Mucosa of rectum (tissue), 2 donors: Measurements from ENCODE around the gene DGKI.

Experiments
- H3K27ac ChIP-seq, 2 donors: one replicate each; pipeline ENCODE4 v1.7.0; 2013; ENCODE audit warnings: inconsistent platforms in 2 of 2, low read depth in 2 of 2, low read length in 2 of 2
- H3K27me3 ChIP-seq, 2 donors: one replicate each; pipeline ENCODE4 v1.7.0; 2013; ENCODE audit warnings: low read length in 2 of 2; ENCODE audit not compliant: control insufficient read depth in 2 of 2, insufficient read depth in 2 of 2
- H3K36me3 ChIP-seq, 2 donors: one replicate each; pipeline ENCODE4 v1.7.0; 2013; ENCODE audit warnings: low read length in 2 of 2; ENCODE audit not compliant: control insufficient read depth in 2 of 2, insufficient read depth in 2 of 2
- H3K4me1 ChIP-seq, 2 donors: one replicate each; pipeline ENCODE4 v1.7.0; 2013; ENCODE audit warnings: low read length in 2 of 2, mild to moderate bottlenecking in 1 of 2; ENCODE audit not compliant: control insufficient read depth in 2 of 2, insufficient read depth in 2 of 2
- H3K4me3 ChIP-seq, 2 donors: one replicate each; pipeline ENCODE4 v1.7.0; 2013; ENCODE audit warnings: low read length in 2 of 2
- H3K9ac ChIP-seq, 2 donors: one replicate each; pipeline ENCODE4 v1.7.0; 2013; ENCODE audit warnings: low read length in 2 of 2, low read depth in 1 of 2, mild to moderate bottlenecking in 1 of 2
- H3K9me3 ChIP-seq, 2 donors: one replicate each; pipeline ENCODE4 v1.7.0; 2013; ENCODE audit warnings: low read length in 2 of 2; ENCODE audit not compliant: control insufficient read depth in 2 of 2
- donor health status: healthy.
- donor health status: Normal muscosa, but diverticular disease.

DGKI gene

DNA sequence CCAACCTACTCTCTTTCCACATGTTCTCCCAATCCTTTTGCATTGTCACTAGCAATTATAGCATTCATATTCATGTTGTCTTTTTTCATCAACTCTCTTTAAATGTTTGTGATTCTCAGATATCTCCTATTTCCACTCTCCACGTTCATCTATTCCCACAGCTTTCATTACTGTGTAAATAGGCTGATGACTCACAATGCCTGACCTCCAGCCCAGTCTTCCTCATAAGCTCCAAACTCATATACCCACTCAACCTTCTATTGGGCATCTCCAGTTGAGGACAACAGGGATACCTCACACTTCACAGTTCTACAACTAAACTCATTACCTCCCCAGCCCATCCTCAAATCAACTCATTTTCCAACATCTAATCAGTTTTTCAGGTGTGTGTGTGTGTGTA, 194.1 kb downstream of the DGKI start:
- no peaks in the 10 kb centered on the region for H3K4me1 ChIP-seq
- H3K36me3 ChIP-seq: no peaks in the 10 kb centered on the region
- no peak overlapping the region for H3K9ac ChIP-seq
- no peak overlapping the region for H3K4me3 ChIP-seq
- H3K9me3 ChIP-seq: no peaks in the 10 kb centered on the region
- H3K27me3 ChIP-seq: peaks cover 0 to 4% of the 10 kb centered on the region in 2 donors
- H3K27ac ChIP-seq: no peak overlapping the region

DNA sequence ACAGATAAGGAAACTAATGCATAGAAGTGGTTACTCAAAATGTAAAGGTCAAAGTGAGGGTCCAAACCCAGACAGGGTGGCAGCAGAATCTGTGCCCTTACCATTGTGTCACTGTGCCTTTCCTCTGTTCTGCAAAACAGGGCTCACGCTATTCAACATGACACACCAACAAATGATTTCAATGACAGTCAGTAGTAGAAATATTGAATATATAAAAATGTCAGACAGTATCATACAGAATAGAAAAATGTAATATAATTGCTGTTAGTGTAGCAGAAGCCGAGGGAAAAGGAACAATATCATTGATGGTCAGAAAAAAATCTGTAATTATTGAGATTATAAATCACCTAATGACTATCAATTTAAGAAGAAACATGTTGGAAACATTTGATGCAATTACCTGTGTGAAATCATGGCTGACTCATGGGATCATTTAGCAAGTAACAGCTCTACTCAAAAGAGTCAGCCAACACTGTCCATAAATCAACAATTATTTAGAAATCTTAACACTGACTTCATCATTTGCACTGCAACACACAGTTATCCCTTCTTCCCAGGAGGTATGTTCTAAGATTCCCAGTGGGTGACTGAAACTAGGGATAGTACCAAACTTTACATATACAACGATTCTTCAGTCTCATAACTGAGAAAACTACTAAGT, 198.7 kb downstream of the DGKI start:
- Histone ChIP-seq H3K4me1 (no peaks in the 10 kb centered on the region), H3K4me3 (no peak overlapping the region), H3K27ac (no peak overlapping the region), H3K27me3 (peaks cover 0 to 4% of the 10 kb centered on the region in 2 donors), H3K36me3 (no peaks in the 10 kb centered on the region), H3K9me3 (no peaks in the 10 kb centered on the region), H3K9ac (no peak overlapping the region)

DNA sequence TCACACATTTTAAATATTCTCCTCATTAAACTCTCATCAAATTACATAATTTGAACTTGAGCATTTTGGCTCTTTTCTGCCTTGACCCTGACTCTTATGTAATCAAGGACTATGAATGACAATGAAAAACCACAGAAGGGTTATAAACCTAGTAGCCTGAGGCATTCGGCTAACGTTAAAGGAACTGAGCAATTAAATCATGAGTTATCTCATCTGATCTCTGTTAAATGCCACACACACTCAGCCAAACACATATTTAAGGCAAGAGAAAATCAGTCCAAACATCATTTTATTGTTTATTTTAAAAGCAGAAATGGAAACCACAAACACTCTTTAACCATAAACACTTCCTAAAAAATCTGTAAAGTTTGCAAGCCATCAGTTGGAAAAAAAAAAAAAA, 204.3 kb downstream of the DGKI start:
- no peaks in the 10 kb centered on the region for H3K27me3 ChIP-seq
- H3K36me3 ChIP-seq: no peaks in the 10 kb centered on the region
- no peak overlapping the region for H3K9ac ChIP-seq
- no peaks in the 10 kb centered on the region for H3K4me1 ChIP-seq
- H3K9me3 ChIP-seq: no peaks in the 10 kb centered on the region
- no peak overlapping the region for H3K4me3 ChIP-seq
- no peak overlapping the region for H3K27ac ChIP-seq

DNA sequence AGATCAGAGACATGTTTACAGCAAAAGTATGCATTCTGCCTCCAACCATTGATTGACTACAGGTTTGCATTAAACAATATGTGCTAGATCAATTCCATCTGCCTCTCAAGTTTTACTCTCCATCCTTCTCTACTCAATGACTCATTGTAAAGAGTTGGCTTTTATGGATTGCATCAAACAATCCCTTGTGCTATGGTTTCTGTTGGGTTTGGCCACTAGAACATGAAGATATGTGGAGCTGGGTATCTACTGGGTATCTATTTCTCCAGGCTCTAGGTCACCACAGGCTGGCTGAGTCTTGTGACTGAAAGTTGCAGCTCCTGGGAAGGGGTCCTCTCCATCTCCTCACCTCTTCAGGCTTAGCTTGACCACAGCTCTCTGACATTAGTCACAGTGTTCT, 204.7 kb downstream of the DGKI start:
- Histone ChIP-seq H3K9me3 (no peaks in the 10 kb centered on the region), H3K27ac (no peak overlapping the region), H3K27me3 (no peaks in the 10 kb centered on the region), H3K4me3 (no peak overlapping the region), H3K4me1 (no peaks in the 10 kb centered on the region), H3K9ac (no peak overlapping the region), H3K36me3 (no peaks in the 10 kb centered on the region)

DNA sequence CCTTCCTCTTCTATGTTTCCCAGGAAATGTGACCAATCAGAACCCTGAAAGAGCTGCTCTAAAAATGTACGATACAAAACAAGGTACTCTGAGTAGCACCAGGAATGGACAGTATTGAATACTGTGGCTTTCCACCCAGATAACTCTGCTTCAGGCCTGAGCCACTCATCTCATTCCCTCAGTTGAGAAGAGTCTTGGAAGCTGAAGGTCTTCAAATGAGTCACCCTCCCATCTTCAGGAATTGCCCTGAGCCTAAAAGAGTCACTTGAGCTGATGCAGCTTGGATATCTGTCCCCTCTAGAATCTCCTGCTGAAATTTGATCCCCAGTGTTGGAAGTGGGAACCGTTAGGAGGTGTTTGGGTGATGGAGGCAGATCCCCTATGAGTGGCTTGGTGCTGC, 210.4 kb downstream of the DGKI start:
- Histone ChIP-seq H3K27ac (no peak overlapping the region), H3K9me3 (no peaks in the 10 kb centered on the region), H3K9ac (no peak overlapping the region), H3K4me1 (no peaks in the 10 kb centered on the region), H3K36me3 (no peaks in the 10 kb centered on the region), H3K4me3 (no peak overlapping the region), H3K27me3 (no peaks in the 10 kb centered on the region)

DNA sequence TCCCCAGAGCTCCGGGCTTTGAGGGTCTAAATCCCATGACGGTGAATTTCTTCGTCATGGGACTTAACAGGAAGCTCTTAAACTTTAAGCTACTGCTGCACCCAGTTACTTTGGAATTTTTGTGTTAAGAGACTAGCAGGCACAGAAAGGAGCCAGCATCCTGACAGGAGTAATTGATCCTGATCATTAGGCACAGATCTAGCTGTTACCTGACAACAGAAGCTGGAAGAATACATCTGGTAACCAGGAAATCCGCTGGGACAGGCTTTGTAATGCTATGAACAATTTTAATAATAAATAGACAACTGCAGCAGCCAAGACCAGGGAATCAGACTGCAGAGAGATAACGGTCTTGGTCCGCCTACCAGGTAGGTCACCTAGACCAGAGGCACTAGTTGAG, 210.9 kb downstream of the DGKI start:
- H3K4me3 ChIP-seq: no peak overlapping the region
- no peaks in the 10 kb centered on the region for H3K27me3 ChIP-seq
- no peak overlapping the region for H3K27ac ChIP-seq
- no peak overlapping the region for H3K9ac ChIP-seq
- no peaks in the 10 kb centered on the region for H3K4me1 ChIP-seq
- H3K36me3 ChIP-seq: no peaks in the 10 kb centered on the region
- no peaks in the 10 kb centered on the region for H3K9me3 ChIP-seq

DNA sequence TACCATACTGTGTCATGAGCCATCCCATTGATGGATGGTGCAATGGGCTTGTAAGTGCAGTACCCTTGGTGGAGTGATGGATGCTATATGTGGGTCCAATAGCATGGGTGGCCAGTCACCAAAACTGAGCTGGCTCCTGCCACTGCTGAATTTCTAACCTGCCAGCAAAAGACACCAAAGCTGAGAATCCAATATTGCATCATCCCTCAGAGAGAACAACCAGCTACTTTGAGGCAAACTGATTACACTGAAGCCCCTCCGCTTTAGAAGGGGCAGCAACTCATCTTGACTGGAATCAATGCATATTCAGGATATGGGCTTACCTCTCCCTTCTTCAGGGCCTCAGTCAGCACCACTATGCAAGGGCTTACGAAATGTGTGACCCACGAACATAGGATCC, 211.6 kb downstream of the DGKI start:
- Histone ChIP-seq H3K4me3 (no peak overlapping the region), H3K9me3 (no peaks in the 10 kb centered on the region), H3K36me3 (no peaks in the 10 kb centered on the region), H3K4me1 (no peaks in the 10 kb centered on the region), H3K27ac (no peak overlapping the region), H3K27me3 (no peaks in the 10 kb centered on the region), H3K9ac (no peak overlapping the region)

DNA sequence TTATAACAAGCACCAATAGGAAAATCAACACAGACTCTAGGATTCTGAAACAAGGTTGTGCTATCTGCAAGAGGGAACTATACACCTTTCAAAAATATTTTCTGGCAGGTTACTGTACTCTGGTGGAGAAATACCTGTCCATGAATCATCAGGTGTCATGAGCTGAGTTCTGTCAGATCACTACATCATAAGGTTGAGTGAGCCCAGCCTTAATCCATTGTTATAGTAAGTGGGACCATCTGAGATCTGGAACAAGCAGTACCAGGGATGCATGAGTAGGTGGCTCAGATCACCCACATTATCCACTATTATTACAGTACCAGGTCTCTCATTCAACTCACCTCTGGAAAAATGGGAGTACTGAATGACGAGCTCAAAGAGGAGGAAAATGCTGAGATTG, 212.4 kb downstream of the DGKI start:
- Histone ChIP-seq H3K4me1 (no peaks in the 10 kb centered on the region), H3K9ac (no peak overlapping the region), H3K36me3 (no peaks in the 10 kb centered on the region), H3K27me3 (no peaks in the 10 kb centered on the region), H3K27ac (no peak overlapping the region), H3K9me3 (no peaks in the 10 kb centered on the region), H3K4me3 (no peak overlapping the region)

DNA sequence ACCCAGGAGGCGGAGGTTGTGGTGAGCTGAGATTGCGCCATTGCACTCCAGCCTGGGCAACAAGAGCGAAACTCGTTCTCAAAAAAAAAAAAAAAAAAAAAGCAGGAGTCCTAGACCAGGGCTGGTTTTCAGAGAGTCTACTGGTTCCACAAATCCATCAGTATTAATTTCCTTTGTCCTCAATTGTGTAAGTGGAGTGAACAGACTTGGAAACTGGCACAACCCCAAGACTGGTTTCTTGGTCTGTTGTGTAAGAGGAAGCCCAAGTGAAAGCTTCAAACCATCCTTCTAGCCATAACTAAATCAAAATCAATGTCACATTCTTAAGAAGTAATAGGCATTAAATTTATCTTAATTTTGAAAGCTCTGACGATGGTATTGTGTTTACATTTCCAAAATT, 213.6 kb downstream of the DGKI start:
- H3K36me3 ChIP-seq: no peaks in the 10 kb centered on the region
- no peak overlapping the region for H3K9ac ChIP-seq
- no peaks in the 10 kb centered on the region for H3K9me3 ChIP-seq
- peaks cover 0 to 4% of the 10 kb centered on the region in 2 donors for H3K27me3 ChIP-seq
- H3K27ac ChIP-seq: no peak overlapping the region
- H3K4me1 ChIP-seq: no peaks in the 10 kb centered on the region
- H3K4me3 ChIP-seq: no peak overlapping the region

DNA sequence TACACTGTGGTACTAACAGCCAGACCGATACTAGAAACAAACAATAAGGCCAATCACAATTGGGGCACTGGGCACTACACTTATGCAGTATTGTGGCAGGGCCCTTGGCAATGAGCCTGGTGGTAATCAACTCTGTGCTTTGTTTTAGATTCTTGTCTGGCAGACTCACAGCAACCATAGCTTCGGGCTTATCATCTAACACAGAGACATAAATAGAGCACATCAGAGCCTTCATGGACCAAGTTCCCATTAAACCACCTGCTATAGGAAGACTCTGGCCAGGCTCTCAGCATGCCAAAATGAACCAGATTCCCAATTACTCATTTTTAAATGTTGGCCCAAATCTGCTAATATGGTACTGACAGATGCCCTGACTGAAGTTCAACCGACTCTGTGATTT, 218.6 kb downstream of the DGKI start:
- Histone ChIP-seq H3K9ac (no peak overlapping the region), H3K4me1 (no peaks in the 10 kb centered on the region), H3K36me3 (no peaks in the 10 kb centered on the region), H3K9me3 (no peaks in the 10 kb centered on the region), H3K27ac (no peak overlapping the region), H3K27me3 (peaks cover 0 to 7% of the 10 kb centered on the region in 2 donors), H3K4me3 (no peak overlapping the region)
